Kidney epithelial cell (primary cell): ENCODE results near the gene RASGRP1. TPM values are rescaled to one million over a fixed set of nuclear protein-coding genes. Genes with fewer than 3 reads are reported as not detected.

ENCODE experiments used
- DNase-seq: peaks from one replicate; pipeline ENCODE4 v3.0.0-alpha.2; 2010; ENCODE audit warnings: low read depth
- H3K27me3 ChIP-seq: 2 replicates; pipeline ENCODE4 v1.6.0; 2011; ENCODE audit warnings: low read length; ENCODE audit not compliant: control insufficient read depth, insufficient read depth
- H3K36me3 ChIP-seq: 2 replicates; pipeline ENCODE4 v1.5.1; 2011; ENCODE audit warnings: low read length; ENCODE audit not compliant: control insufficient read depth, insufficient read depth
- H3K4me3 ChIP-seq: 2 replicates; pipeline ENCODE4 v1.5.1; 2011; ENCODE audit warnings: low read depth, mild to moderate bottlenecking, control low read depth, low read length
- total RNA-seq: library from RNA; depleted of rRNA; stranded (reverse); fragments of >200 nt; gene quantifications from 2 replicates; pipeline ENCODE4 v1.2.3, GENCODE V29; 2015
- TF ChIP-seq, protein P1 (sequence below): IDR thresholded peaks from 2 replicates; pipeline ENCODE4 v1.5.1; 2011; ENCODE audit warnings: mild to moderate bottlenecking, moderate library complexity, low read length, control low read depth, inconsistent platforms; ENCODE audit not compliant: insufficient read depth, poor library complexity, severe bottlenecking

RASGRP1 gene
- total RNA-seq, 1 donor from 2014 or later, result 3.1 TPM

DNA sequence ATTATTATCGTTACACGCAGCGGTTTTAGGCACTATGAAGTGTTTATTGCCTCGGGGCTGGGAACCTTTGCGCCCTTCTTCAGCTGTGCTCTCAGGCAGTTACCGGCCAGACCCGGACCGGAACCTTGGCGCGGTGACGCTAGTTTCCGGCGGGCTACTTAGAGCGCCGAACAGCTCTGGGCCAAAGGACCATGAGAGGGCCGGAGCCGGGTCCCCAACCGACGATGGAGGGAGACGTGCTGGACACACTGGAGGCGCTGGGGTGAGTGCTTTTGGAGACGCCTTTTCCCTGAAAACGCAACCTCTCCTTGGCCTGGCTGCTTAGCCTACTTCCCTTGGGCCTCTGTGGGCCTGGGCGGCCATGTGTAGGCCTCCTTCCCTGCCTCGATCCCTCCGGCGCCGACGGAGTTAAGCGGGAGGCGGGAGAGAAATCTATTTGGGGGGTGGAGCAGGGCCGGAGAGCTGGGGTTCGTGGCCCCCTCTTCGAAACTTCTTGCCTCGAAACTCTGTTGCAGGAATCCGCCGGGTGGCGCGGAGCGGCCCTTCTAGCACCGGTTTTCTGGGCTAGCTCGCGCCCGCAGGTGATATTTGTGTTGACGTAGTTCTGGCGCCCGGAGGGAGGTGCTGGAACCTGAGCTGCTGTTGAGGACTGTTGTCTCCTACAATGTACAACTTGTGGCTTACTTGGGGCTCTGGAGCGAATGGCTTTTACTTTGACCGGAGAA, 110.5 kb downstream of the RASGRP1 start, which contains the start of gene FAM98B:
FAM98B (plus strand) TSS at position 157 of the 725 bp plus-strand sequence; CDS start at position 192, 35 bp downstream.
- Histone ChIP-seq H3K4me3 (peak within 1 kb of the TSS; percentile 71), H3K36me3 (no peaks in the 10 kb centered on the region), H3K27me3 (no peaks in the 10 kb centered on the region)
- TF ChIP-seq, protein P1, sequence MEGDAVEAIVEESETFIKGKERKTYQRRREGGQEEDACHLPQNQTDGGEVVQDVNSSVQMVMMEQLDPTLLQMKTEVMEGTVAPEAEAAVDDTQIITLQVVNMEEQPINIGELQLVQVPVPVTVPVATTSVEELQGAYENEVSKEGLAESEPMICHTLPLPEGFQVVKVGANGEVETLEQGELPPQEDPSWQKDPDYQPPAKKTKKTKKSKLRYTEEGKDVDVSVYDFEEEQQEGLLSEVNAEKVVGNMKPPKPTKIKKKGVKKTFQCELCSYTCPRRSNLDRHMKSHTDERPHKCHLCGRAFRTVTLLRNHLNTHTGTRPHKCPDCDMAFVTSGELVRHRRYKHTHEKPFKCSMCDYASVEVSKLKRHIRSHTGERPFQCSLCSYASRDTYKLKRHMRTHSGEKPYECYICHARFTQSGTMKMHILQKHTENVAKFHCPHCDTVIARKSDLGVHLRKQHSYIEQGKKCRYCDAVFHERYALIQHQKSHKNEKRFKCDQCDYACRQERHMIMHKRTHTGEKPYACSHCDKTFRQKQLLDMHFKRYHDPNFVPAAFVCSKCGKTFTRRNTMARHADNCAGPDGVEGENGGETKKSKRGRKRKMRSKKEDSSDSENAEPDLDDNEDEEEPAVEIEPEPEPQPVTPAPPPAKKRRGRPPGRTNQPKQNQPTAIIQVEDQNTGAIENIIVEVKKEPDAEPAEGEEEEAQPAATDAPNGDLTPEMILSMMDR, result no peak
- DNase-seq, result no peak

DNA sequence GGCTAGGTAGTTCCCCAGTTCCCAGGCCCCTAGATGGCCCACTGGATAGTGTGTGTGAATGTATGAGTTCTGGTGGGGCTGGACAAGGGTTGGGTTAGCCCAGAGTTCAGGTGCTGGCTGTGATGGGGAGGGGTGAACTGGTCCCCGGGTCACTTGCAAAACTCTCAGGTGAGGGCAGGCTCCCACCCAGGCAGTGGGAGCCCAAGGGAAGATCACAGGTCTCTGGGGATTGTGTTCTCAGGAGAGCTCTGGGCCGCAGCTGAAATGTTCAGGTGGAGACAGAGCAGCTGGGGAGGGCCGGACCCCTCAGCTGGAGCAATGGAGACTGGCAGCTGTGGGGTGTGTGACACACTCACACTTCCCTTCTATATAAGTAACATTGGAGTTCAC, 123.5 kb downstream of the RASGRP1 start:
- no peaks in the 10 kb centered on the region for H3K36me3 ChIP-seq
- DNase-seq, result no peak
- TF ChIP-seq, protein P1, result no peak
- H3K4me3 ChIP-seq, result no peak overlapping the region
- no peaks in the 10 kb centered on the region for H3K27me3 ChIP-seq

DNA sequence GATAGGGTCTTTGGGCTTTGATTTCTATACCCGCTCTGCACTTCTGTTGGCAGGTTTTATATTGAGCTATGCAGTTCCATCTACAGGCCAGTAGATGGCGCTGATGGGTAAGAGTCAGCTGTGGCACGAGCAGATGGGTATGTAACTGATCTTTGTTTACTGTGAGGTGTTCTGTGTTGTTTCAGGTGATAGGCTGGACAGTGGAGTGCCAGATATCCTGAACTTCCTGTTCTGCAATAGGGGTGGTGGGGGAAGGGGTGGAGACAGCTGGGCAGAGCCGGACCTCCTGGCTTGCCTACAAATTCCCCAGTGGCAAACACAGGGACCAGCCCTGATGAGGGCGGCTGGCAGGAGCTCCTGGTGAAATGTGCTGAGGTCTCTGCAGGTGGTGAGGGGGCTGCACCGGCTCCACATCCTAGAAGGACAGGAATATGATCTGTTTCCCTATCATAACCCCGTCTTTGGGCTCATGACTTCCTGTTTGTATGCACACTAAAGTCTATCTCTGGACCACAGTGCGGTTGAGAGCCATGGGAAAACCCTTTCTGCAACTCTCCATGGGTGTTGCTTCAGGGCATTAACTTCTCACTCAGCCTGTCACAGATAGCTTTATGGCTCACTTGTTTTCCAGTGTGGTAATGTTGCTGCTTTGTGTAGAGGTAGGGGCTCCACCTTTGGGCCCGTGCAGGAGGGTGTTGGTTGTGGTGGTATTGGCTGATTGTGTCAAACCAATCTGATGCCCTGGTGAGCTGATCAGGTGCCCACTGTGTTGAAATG, 124.1 kb downstream of the RASGRP1 start:
- no peak for DNase-seq

More for the DNA sequence above, 124.1 kb downstream of the RASGRP1 start:
- TF ChIP-seq, protein P1, result peak; percentile 87
- Histone ChIP-seq H3K36me3 (no peaks in the 10 kb centered on the region), H3K27me3 (no peaks in the 10 kb centered on the region), H3K4me3 (no peak overlapping the region)

Other genes starting within 250 kb of the RASGRP1 start
- 9.1 and 9.7 TPM in 2 replicates for gene FAM98B, start 110.7 kb downstream of the RASGRP1 start, total RNA-seq